Smooth muscle cell (in vitro differentiated cells): ENCODE measurements around the gene CYP4B1. TPM values are rescaled to one million over a fixed set of nuclear protein-coding genes. Genes with fewer than 3 reads are reported as not detected.

ENCODE experiments used
- DNase-seq: peaks from one replicate; lab custom pipeline; 2025; ENCODE audit not compliant: unreplicated experiment; lab: John Stamatoyannopoulos, UW
- H2AFZ ChIP-seq: fragments of 200-600 bp; sonication (generic); 2 replicates; pipeline ENCODE4 v1.6.0; 2016; ENCODE audit warnings: antibody characterized with exemption, low read depth, mild to moderate bottlenecking
- H3F3A ChIP-seq: fragments of 200-600 bp; sonication (generic); 2 replicates; pipeline ENCODE4 v1.6.0; 2017; ENCODE audit warnings: antibody characterized with exemption, low read depth
- H3K27ac ChIP-seq: fragments of 200-600 bp; sonication (generic); 2 replicates; pipeline ENCODE4 v1.5.1; 2016; ENCODE audit warnings: low read depth, mild to moderate bottlenecking
- H3K27me3 ChIP-seq: fragments of 200-600 bp; sonication (generic); 2 replicates; pipeline ENCODE4 v1.6.1; 2016; ENCODE audit warnings: low read depth, mild to moderate bottlenecking
- H3K36me3 ChIP-seq: fragments of 200-600 bp; sonication (generic); 2 replicates; pipeline ENCODE4 v1.5.1; 2016; ENCODE audit warnings: low read depth
- H3K4me1 ChIP-seq: fragments of 200-600 bp; sonication (generic); 2 replicates; pipeline ENCODE4 v1.5.1; 2016; ENCODE audit warnings: low read depth
- H3K4me2 ChIP-seq: fragments of 200-600 bp; sonication (generic); 2 replicates; pipeline ENCODE4 v1.6.0; 2016; ENCODE audit warnings: mild to moderate bottlenecking
- H3K4me3 ChIP-seq: fragments of 200-600 bp; sonication (generic); 2 replicates; pipeline ENCODE4 v1.5.1; 2016; ENCODE audit warnings: mild to moderate bottlenecking
- H3K79me2 ChIP-seq: fragments of 200-600 bp; sonication (generic); 2 replicates; pipeline ENCODE4 v1.6.0; 2016; ENCODE audit warnings: low read depth, mild to moderate bottlenecking
- H3K9ac ChIP-seq: fragments of 200-600 bp; sonication (generic); 2 replicates; pipeline ENCODE4 v1.6.0; 2016; ENCODE audit warnings: low read depth
- H3K9me3 ChIP-seq: fragments of 200-600 bp; sonication (generic); replicated peaks from 2 replicates; pipeline ENCODE4 v1.5.1; 2016; ENCODE audit warnings: low read depth
- H4K20me1 ChIP-seq: fragments of 200-600 bp; sonication (generic); 2 replicates; pipeline ENCODE4 v1.6.0; 2016; ENCODE audit warnings: low read depth
- WGBS: methylation state at CpG from one replicate; pipeline ENCODE4 v1.1.7; 2016; ENCODE audit warnings: low lambda C conversion rate; 5-methylcytosine and 5-hydroxymethylcytosine counted together
- polyA plus RNA-seq: library from polyadenylated mRNA; unstranded; fragments of >200 nt; fragmentation: Nextera tagmentation; extraction: Ambion mirVana; gene quantifications from 2 replicates; pipeline ENCODE4 v1.2.1, GENCODE V29; 2016
- total RNA-seq: library from RNA; depleted of rRNA; stranded (reverse); fragments of >200 nt; gene quantifications from 2 replicates; pipeline ENCODE4 v1.2.3, GENCODE V29; 2014
- TF ChIP-seq, protein P1 (sequence below): fragments of 200-600 bp; sonication (generic); IDR thresholded peaks from 2 replicates; pipeline ENCODE4 v1.5.1; 2017; ENCODE audit warnings: borderline replicate concordance, mild to moderate bottlenecking, antibody characterized with exemption; ENCODE audit not compliant: insufficient read depth, poor library complexity, severe bottlenecking

The CYP4B1 gene
- total and polyA plus RNA-seq, 2 experiments from 2014 or later: not detected

DNA sequence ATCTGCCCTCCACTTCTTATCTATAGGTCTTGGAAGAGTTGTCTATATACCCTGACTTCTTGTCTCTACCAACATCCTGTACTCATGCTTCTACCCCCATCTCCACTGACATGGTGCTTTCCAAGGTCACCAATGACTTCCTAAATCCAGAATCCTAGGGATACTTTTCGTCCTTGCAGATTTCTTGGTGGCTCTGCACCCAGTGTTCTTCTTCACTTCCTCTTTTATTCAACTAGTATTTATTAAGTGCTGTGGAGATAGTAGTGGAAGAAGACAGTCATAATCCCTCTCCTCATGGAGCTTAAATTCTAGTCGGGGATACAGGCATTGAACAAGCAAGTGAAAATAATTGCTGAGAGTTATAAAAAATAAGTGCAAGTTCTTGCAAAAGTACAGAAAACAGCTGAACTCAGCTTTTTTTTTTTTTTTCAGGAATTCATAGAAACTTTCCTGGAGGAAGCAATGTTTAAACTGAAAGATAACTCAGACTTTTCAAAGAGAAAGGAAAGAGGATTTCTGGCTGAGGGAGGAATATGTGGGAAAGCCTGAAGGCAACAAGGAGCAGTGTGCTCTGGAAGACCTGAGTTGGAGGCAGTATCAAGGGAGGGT, 38.2 kb upstream of the CYP4B1 start:
- Histone ChIP-seq H3K36me3 (no peaks in the 10 kb centered on the region), H3K27ac (no peak overlapping the region), H3K79me2 (no peaks in the 10 kb centered on the region), H3K27me3 (no peaks in the 10 kb centered on the region), H3F3A (no peaks in the 10 kb centered on the region), H2AFZ (no peak overlapping the region), H3K4me2 (no peak overlapping the region), H3K9me3 (no peaks in the 10 kb centered on the region), H4K20me1 (no peaks in the 10 kb centered on the region), H3K4me3 (no peak overlapping the region), H3K9ac (no peak overlapping the region), H3K4me1 (peaks cover 8% of the 10 kb centered on the region)
- 88% methylated on average over 2 of the region's 2 CpGs for WGBS
- TF ChIP-seq, protein P1, sequence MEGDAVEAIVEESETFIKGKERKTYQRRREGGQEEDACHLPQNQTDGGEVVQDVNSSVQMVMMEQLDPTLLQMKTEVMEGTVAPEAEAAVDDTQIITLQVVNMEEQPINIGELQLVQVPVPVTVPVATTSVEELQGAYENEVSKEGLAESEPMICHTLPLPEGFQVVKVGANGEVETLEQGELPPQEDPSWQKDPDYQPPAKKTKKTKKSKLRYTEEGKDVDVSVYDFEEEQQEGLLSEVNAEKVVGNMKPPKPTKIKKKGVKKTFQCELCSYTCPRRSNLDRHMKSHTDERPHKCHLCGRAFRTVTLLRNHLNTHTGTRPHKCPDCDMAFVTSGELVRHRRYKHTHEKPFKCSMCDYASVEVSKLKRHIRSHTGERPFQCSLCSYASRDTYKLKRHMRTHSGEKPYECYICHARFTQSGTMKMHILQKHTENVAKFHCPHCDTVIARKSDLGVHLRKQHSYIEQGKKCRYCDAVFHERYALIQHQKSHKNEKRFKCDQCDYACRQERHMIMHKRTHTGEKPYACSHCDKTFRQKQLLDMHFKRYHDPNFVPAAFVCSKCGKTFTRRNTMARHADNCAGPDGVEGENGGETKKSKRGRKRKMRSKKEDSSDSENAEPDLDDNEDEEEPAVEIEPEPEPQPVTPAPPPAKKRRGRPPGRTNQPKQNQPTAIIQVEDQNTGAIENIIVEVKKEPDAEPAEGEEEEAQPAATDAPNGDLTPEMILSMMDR: no peak
- no peak for DNase-seq

DNA sequence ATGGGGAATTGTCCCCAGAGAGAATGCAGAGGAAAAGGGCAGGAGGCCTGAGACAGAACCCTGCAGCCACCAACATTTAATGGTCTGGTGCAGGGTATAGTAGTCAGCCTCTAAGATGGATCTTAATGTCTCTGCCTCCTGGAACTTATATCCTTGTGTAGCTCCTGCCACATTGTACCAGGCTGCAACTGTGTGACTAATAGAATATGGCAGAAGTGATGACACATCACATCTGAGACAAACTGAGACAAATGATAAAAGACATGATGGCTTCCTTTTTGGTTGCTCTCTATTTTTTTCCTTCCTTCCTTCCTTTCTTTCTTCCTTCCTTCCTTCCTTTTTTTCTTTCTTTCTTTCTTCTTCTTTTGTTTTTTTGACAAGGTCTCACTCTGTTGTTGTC, 37.1 kb upstream of the CYP4B1 start:
- TF ChIP-seq, protein P1: no peak
- no peaks in the 10 kb centered on the region for H3K9me3 ChIP-seq
- no peaks in the 10 kb centered on the region for H3F3A ChIP-seq
- no peak overlapping the region for H3K27ac ChIP-seq
- no peak overlapping the region for H3K9ac ChIP-seq
- H3K4me1 ChIP-seq: peaks cover 8% of the 10 kb centered on the region
- H3K4me3 ChIP-seq: no peak overlapping the region
- H4K20me1 ChIP-seq: no peaks in the 10 kb centered on the region
- no peak overlapping the region for H3K4me2 ChIP-seq
- DNase-seq: no peak
- no peaks in the 10 kb centered on the region for H3K36me3 ChIP-seq
- no peak overlapping the region for H2AFZ ChIP-seq
- H3K79me2 ChIP-seq: no peaks in the 10 kb centered on the region
- H3K27me3 ChIP-seq: no peaks in the 10 kb centered on the region

DNA sequence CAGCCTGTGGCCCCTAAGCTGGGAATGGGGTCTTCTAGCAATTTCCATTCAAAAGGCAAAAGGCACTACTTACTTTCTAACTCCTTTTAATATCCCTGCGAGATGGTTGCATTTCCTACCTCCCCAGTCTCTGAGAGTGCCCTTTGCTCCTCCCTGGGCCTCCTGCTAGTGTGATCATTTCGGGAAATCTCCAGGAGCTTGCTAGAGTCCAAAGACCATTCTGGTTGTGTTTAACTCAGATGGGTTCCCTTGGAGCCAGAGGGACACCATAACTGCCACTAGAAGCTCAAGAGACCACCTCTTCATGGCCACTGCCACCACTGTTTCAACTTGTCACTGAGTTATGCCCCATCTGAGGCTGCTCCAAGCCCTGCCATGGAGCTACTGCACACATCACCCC, 34.4 kb upstream of the CYP4B1 start:
- no peak overlapping the region for H3K4me2 ChIP-seq
- WGBS: 74% methylated on average over 2 of the region's 2 CpGs
- H3F3A ChIP-seq: no peaks in the 10 kb centered on the region
- no peaks in the 10 kb centered on the region for H3K36me3 ChIP-seq
- no peak overlapping the region for H3K4me3 ChIP-seq
- H3K27ac ChIP-seq: no peak overlapping the region
- no peaks in the 10 kb centered on the region for H3K4me1 ChIP-seq
- no peaks in the 10 kb centered on the region for H3K79me2 ChIP-seq
- H3K9ac ChIP-seq: no peak overlapping the region
- no peaks in the 10 kb centered on the region for H3K9me3 ChIP-seq
- no peak overlapping the region for H2AFZ ChIP-seq
- TF ChIP-seq, protein P1: no peak
- H4K20me1 ChIP-seq: no peaks in the 10 kb centered on the region
- no peak for DNase-seq
- no peaks in the 10 kb centered on the region for H3K27me3 ChIP-seq

DNA sequence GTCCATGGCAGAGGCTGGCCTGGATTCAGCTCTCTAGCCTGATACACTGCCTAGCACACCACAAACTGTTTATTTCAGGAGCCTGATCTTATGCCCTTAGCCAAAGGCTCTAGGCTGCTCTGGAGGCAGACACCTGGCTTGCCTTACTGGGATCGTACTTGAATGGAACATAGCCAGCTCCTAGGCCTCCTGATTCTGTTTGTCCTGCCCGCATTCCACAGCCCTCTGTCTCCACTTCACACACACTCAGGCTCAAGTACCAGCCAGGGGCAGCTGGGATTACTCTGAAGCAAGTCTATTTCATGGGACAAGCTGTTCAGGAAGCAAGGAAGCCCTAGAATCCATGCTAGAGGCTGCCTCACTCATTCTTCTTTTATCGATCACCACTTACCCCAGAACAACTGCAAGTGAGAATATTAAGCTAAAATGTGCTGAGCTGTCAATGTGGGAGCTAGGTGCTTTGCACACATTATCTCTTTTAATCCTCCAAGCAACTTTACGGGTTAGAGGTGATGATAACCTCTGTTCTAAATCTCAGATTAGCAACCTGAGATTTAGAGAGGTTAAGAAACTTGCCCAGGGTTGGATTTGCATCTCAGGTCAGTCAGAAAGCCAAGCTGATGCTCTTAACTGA, 31.1 kb upstream of the CYP4B1 start:
- Histone ChIP-seq H3K4me2 (no peak overlapping the region), H4K20me1 (no peaks in the 10 kb centered on the region), H3K36me3 (no peaks in the 10 kb centered on the region), H3K79me2 (no peaks in the 10 kb centered on the region), H3K27ac (no peak overlapping the region), H3K27me3 (no peaks in the 10 kb centered on the region), H3K4me1 (no peaks in the 10 kb centered on the region), H2AFZ (no peak overlapping the region), H3K9me3 (peaks cover 9% of the 10 kb centered on the region), H3F3A (no peaks in the 10 kb centered on the region), H3K9ac (no peak overlapping the region), H3K4me3 (no peak overlapping the region)
- 83% methylated on average over 4 of the region's 4 CpGs for WGBS
- TF ChIP-seq, protein P1: no peak
- DNase-seq: no peak
